HUDEP-2 (cell line): ENCODE data around the gene ARMH4.
"Not testable (repeated sequence)": the region's sequence is repeated elsewhere in the genome, so short reads cannot be mapped to it uniquely, and the experiment has no call there.

ENCODE experiments used
- DNase-seq, 76 experiments: peaks; one replicate each; lab custom pipeline; 2025; ENCODE audit not compliant: unreplicated experiment in 76 of 76; lab: John Stamatoyannopoulos, UW

Gene ARMH4

DNA sequence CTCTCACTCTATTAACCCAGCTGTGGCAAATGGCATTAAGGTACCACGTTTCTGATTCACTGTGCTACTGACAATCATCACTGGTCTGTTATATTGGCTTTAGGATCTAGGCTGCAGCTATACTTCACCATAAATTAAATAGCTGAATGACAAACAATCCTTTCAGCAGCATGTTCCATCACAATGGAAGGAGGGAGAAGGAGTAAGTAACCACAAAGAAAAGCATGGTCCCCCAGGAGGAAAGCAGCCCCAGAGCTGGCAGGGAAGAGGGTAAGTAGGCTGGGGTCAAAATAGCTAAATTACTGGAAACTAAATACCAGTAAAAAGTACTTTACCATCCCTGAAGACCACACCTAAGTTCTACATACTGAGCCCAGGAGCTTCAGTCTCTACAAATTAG lies 2.8 kb downstream of the ARMH4 start:
- DNase-seq, result no peak

DNA sequence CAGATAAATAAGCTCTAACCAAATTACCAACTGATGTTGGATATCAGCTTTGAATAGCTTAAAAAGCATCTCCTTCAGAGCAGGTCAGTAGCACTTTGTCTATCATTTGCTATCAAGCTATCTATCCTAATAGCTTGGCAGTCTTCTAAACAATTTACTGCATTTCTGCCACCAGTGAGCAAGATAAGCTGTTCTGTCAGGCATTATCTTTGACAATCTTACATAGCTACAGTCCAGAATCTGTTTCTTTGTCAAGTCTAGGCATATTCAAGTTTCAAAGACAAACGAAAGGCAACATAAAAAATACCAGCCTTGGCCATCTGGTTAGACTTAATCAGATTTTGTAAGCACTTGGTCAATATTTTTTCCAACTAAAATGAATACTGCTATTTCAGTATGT lies 5.6 kb downstream of the ARMH4 start:
- DNase-seq, result peak in 1 of 76 experiments; percentile 20

DNA sequence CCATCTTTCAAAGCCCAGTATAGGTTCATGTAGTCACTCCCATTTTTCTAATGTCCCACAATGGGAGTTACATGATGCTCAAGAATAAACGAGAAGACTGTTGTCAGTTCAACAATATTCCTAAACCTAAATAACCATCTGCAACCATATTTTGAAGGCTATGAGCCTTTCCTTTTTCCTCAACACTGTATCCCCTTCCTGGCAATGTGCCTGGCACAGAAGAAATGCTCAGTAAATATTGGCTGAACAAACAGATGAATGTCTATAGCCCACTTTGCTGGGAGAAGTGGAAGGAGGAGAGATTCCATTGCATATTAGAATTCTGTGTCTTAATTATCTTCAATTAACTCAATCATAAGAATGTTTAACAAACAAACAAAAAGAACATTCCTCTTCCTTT lies 6.1 kb downstream of the ARMH4 start:
- no peak for DNase-seq

DNA sequence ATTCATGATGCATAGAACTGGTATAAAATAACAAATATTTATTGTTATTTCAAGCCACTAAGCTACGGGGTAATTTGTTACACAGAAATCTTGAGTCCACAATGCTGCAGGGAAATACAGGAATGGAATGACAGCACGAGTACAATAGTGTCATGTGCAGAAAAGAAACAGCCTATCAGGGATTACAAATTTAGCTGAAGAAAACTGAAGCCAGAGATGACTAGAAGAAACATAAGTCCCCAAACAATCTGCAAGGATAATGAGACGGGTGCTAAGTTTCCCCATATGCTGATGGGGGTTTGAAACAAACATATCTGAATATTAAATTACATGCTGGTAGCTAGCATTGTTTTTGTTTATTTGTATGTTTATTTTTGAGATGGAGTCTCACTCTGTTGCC lies 8.9 kb downstream of the ARMH4 start:
- DNase-seq, result no peak

DNA sequence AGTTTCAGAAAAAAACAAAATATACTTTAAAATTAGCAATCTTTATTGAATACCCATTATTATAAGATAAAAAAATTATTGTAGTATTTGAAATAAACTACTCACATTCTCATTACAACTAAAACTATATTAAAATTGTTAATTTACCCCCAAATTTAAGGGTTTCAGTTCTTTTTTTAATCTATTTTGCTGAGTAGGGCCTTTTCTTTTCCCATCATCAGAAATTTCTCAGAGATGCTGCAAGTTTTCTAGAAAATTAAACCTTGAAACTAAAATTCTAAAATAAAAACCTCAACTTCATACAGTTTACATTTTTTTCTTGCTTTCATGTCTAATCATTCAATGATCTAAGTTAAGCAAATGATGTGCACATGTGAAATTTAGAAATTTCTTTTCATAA lies 10.1 kb downstream of the ARMH4 start:
- DNase-seq, result no peak

DNA sequence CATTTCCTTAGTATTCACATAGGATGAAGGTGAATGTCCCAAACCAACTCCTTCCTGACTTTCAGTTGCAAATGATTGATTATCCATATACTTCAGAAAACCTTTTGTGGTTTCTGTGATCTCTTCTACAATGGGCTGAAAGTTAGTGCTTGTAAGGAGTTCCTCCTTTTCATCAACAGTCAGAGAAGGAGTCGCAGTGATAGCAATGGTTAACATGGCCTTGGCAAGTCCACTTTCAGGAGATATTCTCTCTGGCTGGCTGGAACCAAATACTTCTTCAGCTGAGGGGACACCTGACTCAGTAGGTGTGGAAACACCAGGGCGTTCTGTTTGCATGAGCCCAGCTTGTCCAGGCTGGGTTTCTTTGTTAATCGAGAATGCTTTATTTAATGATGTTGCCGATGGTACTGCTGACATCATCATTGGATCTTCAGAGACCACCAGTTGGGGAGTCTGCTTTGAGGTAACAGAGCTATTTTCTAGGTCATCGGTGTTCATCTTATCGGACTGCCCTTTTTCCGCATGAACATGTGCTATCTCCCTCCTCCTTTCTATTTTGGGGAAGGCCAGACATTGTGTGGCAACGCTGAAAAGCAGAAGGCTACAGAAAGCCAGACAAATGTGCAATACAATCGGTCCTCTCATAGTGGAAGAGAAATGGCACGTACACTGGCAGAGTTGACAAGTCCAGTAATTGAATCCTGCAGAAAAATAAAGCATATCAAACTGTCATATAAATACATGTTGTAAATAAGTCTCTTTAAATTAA lies 13.1 kb downstream of the ARMH4 start:
- peak in 27 of 76 experiments; percentile 4 to 67 (median 37) for DNase-seq

DNA sequence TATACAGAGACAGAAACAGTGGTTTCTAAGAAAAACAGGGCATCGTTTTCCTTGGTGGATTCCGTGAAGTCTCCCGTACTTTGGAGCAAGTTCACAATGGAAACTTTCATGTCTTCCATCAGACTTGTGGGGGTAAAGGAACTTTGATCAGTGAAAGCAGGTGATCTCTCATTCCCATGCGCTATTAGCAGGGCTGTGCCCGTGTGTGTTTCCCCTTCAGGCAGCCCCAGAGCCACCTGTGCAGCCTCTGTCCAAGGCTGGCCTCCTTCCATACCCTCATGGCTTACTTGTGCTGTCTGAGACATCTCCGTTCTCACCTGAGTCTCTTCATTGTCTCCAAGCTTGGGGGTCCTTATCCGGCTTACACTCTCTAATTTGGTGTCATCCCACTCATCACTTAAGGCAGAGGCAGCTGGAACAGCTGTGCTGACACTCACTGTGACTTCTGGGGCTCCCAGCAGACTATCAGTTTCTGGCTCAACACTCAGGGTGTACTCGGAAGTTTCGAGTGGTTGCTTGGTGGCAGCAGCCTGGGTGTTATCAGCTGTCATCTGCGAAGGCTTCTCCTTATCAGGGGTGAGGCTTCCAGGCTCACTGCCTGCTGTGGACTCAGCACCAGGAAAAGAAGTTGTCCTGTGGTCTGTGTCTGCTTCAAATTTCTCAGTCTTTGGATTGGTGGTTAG lies 13.8 kb downstream of the ARMH4 start:
- peak in 75 of 76 experiments; percentile 15 to 94 (median 81) for DNase-seq

DNA sequence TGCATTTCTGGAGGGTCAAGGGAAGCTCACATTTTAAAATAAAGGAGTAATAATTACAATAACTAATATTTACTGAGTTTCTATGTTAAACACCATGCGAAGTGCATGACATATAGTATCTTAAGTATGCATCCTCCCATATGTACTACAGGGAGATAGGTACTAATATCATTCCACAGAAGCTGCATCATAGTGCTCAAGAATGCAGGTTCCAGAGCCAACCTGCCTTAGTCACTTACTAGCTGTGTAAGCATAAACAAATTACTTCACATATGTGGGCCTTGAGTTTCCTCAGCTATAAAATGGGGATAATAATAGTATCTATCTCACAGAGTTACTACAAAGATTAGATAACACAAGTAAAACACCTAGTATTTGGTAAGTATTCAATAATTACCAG lies 18.3 kb downstream of the ARMH4 start:
- peak in 1 of 76 experiments; percentile 7 for DNase-seq

DNA sequence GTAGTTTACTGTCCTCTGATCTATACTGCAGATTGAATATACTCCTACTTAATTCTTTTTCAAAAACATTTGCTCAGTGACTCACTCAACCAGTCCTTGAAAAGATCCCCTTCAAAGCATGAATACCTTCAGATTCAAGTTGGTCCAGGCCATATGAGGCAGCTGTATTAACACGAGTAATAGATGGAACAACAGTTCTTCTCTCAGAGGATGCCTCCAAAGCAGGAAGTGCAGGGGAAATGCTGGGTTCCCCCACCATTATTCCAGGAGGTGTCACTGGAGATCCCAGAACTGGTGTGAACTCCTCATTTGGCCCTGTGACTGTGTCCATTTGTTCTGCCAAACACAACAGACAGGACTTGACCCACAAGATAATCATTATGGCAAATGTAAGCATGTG lies 20.6 kb downstream of the ARMH4 start:
- peak in 4 of 76 experiments; percentile 10 to 20 (median 15) for DNase-seq

DNA sequence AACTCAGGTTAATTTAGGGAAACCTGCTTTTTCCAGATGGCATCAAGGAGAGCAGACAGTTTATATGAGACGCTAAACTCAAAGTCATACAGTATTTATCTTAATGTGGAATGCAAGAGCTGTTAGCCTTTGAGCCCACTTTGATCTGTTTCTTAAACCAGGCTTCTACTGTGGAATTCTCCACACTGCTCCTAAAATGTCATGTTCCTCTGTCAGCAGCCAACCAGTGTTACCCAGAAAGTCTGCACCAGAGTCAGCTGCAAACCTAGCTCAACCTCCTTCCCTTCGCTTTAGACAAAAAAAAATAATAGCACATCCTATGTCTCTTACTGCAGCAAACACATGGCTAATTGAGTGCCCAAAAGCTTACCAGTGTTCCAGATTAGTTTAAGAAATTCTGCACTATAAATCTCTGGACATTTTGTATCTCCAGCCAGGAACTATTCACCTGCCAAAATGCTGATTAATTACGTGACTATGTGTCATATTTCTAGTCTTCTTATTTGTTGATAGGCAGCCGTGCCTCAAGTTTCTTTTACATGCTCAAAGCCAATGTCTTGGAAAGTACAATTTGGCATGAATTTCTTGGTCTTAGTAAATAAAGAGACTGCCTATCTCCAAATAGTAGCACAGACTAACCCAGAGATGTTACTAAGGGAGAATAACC lies 21.8 kb downstream of the ARMH4 start:
- DNase-seq, result no peak

DNA sequence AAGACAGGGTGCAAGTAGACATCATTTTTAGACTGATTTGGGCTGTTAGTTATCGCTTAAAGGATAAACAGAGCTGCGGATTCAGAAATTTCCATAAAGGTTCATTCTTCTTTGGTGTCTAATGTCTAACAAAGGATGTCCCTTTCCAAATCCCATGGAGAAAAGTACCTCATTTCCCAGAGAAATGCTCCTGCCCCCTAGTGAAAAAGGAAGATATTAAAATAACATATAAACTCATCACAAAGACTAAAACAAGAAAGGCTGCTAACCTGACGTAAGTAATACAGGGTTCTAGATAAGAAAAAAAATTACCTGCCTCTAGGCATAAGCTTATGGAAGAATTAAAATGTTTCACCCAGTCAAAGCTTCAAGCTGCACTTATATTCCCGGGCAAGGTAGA lies 22.8 kb downstream of the ARMH4 start:
- no peak for DNase-seq

DNA sequence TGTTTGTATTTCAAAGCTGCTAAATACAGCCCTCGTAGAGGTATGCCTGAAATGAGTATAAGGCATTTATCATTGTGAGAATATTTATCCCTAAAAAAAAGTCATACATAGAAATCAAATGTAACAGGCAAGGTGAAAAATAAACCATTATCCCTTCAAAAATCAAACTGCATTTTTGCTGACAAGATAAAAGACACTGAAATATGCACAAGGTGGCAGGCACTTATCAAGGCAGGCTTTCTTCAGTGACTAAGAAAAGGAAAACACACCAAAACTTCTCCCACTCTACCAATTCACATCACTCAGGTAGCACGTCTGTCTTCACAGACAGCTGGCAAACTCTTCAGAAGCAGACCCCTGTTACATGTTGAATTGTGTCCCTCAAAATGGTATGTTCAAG lies 23.6 kb downstream of the ARMH4 start:
- no peak for DNase-seq

DNA sequence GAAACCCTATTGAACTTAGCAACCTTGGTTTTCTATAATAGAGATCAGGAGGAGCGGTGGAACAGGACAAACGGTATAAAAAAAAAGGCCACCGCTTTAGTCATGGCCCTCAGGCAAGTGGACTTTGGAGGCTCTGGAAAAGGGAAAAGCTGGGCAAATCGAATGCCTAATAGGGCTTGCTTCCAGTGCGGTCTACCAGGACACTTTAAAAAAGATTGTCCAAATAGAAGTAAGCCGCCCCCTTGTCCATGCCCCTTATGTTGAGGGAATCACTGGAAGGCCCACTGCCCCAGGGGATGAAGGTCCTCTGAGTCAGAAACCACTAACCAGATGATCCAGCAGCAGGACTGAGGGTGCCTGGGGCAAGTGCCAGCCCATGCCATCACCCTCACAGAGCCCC lies 29.5 kb downstream of the ARMH4 start:
- DNase-seq, result not testable (repeated sequence)

DNA sequence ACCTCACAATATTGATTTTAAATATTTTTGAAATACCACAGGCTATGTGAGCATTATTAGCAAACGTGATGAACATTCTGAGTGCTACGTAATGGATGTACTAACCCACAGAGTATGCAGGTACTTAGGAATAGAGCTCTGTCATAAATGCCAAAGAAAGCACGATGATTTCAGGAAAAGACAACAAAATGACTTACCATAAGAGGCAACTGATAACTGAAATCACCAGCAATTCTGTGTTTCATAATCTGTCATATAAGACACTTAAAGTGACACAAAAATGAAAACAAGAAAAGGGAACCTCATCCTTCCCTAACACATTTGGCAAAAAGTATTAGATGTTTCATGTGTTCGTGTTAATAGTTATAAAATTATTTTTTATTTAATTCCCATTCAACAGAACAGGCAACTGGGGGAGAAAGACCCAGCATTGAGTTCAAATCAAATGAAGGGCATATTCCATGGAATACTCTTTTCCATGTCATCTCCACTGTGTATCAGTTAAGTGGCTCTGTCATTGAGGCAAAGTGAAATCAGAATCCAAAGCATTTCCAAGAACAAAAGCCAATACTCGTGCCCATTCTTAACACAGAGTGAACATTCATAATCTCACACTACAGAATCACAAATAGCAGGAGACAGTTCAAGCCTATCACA lies 30.4 kb downstream of the ARMH4 start:
- no peak for DNase-seq

DNA sequence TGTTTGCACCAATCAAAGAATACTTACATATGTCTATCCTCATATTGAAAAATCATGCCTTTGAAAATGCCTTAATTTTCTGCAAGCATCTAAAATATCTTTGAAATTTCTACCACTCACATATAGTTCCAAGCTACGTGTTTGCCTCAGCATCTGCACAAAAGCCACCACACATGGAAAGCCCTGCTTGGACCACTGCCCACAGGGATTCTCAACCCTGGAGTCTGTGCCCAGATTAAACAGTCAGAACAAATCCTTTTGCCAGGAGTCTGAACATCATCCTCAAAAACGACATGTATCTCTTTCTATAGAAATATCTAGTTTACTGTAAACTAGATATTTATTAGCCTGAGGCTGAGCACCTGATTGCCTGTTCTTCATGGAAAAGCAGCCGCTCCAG lies 32.6 kb downstream of the ARMH4 start:
- no peak for DNase-seq

DNA sequence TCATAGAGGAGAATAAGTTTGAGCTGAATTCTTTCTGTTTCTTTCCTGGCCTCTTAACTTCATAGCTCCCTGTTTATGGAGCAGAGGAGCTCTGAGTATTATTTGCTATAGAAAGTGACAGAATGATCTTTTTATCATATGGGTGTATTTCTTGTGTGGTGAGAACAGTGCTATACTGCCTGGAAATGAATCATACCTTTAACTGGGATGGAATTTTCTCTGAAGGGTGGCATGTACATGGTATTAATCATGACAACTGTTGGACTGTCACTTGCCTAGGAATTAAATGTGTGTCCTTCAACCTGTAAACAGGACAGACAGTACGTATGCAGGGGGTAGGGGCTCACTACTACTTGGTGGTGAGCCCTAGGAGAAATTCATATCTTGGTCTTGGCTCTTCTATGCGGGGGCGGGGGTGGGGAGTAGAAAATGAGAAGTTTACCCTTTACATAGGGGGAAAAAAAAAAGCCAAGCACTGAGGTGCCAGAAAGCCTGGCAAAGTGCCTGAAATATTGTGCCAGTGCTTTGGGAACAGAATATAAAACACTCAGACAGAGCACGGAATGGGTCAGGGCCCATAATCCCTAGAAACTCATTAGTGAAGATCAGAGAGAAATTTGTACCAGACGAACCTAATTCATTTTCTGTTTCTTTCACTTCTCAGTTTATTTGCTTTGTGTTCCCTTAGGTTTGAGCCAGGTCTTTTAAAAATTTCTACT lies 33.8 kb downstream of the ARMH4 start:
- DNase-seq, result peak in 1 of 76 experiments; percentile 6

DNA sequence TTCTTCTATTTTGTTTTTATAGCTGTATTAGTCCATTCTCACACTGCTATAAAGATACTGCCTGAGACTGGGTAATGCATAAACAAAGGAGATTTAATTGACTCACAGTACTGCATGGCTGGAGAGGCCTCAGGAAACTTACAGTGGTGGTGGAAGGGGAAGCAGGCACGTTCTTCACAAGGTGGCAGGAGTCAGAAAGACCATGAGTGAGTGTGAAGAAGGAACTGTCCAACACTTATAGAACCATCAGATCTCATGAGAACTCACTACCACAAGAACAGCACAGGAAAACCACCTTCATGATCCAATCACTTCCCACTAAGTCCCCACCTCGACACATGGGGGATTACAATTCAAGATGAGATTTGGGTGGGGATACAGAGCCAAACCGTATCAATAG lies 42.3 kb downstream of the ARMH4 start:
- DNase-seq, result peak in 1 of 76 experiments; percentile 6

DNA sequence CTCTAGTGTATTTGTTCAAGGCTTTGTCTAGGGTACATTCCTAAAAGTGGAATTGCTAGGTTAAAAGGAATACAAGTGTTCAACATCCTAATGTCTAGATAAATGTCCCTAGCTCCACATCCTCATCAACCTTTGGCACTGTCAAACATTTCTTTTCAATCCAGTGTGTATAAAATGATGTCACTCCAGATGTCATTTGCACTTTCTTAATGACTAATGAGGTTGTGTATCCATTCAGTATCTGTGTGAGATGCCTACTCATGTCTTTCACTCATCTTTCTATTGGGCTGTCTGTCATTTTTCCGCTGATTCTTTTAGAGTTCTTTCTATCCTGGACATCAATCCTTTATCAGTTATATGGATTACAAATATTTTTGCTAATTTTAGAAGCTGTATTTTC lies 43.3 kb downstream of the ARMH4 start:
- DNase-seq, result no peak

DNA sequence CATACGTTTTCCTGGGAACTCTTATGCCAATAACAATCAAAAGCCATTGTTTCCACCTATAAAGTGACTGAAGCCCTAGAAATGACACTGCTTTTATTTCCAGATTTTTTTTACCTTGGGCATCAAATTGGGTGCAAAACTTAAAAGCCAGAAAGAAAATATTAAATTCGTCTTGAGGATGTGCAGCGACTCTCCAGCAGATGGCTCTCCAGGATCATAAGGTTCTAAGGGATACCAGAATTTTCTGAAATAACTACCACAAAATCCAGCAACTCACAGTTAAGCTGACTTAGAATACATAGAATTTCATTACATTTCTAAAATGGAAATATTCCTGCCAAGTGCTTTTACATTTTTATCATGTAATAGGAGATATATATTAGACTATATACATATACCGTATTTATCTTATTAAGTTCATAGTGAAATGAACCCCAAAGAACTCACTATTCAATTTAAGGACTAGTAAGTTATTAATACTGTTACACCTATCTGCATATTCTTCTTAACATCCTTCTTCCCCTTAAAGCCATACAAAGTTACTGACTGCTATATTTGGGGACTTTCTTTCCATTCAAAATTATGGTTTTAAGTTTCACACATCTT lies 44.0 kb downstream of the ARMH4 start:
- peak in 40 of 76 experiments; percentile 3 to 52 (median 20) for DNase-seq

DNA sequence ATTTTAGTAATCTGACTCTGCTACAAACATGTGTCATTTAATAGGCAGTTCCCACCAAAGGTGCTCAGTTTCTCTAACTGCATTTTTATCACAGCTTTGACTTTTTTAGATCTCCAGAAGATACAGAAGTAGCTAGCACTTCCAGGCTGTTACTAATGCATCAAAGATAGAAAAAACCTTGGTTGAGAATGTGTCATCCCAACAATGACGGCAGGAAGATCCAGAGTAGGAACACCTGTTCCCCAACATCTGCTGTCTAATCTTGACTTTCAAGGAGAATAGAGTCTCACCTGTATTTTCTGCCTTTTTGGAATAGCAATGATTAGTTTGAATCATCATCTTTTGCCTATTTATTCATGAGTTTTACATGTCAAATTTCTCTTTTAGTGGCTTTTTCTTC lies 45.0 kb downstream of the ARMH4 start:
- DNase-seq, result no peak
